OCI-M2 (cell line): ENCODE data around the gene TSR3.
"Not testable (repeated sequence)": the region's sequence is repeated elsewhere in the genome, so short reads cannot be mapped to it uniquely, and the experiment has no call there.

Experiments used
- DNase-seq: peaks from one replicate; lab custom pipeline; 2025; ENCODE audit not compliant: unreplicated experiment; lab: John Stamatoyannopoulos, UW

TSR3 gene

DNA sequence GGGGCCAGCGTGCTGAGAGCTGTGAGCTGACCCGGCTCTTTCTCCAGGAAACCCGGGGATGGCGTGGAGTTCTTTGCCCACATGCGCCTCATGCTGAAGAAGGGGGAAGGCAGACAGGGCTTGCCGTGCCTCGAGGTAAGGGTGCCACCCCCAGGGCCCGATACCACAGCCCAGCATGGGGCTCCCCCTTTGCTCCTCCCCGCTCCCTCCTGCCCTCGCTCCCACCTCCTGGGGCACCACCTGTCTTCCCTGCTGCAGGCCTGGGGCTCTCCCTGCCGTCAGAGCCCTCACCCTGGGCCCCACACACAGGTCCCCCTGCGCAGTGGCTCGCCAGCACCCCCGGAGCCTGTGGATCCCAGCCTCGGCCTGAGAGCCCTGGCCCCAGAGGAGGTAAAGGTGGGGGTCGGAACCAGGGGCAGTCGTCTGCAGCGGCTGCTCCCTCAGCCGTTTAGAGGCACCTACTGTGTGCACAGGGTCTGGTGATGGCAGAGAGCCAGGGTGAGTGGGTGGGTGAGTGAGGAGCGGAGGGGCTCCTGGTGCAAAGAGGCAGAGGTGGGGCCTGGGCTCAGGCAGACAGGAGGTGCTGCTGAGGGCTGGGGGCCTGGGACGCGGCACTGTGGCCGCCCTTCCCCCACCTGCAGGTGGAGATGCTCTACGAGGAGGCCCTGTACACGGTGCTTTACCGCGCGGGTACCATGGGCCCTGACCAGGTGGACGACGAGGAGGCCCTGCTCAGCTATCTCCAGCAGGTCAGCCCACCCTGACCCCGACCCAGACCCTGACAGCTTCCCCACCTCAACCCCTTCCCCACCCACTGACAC, 12.6 kb downstream of the TSR3 start:
- DNase-seq: no peak

DNA sequence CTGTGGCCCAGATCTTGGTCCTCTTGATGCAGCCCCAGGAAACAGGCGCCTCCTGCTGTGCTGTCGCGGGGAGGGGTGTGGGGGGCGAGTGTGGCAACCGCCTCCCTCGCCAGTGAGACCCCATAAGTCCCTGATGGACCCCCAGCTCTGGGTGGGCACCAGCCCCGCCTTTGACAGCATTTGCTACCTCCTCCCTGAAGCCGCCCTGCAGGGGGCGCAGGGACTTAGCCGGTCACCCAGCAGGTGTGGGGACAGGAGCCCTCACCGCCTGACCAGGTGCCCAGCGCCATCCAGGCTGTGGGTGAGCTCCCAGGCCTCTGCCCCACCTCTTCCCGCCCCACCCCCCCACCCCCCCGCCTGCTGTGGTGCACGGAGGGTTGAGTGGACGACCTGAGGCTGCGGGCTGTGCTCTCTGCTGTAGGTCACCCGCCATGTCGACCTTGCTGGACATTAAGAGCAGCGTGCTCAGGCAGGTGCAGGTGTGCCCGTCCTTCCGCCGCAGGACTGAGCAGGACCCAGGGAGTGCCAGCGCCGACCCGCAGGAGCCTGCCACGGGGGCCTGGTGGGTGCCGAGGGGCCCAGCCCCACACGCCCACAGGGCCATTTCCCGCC, 13.5 kb downstream of the TSR3 start:
- no peak for DNase-seq

DNA sequence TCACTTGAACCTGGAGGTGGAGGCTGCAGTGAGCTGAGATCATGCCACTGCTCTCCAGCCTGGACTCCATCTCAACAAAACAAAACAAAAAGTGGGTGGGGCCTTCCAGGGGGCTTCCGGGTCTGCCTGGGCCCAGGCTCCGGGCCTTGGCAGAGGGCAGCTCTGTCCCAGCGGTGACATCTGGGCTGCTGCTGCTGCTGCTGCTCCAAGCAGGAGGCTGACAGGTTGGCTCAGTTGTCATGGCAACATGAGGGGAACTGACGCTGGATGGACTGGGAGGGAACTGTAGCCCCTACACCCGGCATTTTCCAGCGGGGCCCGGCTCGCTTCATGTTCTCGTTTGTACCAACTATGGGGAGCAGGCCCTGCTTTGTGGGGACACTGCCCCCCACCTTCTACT, 14.2 kb downstream of the TSR3 start:
- DNase-seq: no peak

DNA sequence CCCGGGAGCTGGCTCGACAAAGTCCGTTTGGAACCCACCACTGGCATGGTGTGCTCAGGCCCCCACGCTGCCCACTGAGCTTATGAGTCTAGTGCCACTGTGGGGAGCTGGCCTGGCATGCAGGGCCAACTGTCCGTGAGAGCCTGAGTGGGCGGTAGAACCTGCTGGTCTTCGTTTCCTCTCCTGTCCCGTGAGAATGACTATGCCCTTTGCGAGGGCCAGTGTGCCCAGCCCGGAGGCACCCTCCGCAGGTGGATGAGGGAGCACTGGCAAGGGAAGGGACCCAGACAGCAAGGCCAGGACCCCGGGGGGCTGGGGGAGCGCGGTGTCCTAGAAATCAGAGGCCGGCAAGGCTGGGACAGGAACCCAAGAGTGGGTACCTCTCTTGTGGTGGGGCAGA, 15.1 kb downstream of the TSR3 start:
- DNase-seq: no peak

DNA sequence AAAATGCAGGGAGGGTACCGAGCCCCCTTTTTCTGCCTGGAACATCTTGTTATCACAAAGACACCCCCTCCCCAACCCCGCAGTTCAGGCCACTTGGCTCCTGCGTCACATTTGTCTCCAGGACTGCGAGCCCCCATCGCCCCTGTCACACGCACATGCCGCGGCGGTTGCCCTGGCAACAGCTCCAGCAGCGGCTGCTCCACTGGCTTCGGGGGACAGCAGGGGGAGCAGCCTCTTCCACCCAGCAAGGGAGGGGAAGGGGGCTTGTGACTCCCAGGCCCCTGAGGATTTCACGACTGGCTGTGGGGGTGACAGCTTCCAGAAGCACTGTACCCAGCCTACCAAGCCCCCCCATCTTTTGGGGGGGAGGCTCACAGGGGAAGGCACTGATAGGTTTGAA, 15.7 kb downstream of the TSR3 start:
- DNase-seq: no peak

DNA sequence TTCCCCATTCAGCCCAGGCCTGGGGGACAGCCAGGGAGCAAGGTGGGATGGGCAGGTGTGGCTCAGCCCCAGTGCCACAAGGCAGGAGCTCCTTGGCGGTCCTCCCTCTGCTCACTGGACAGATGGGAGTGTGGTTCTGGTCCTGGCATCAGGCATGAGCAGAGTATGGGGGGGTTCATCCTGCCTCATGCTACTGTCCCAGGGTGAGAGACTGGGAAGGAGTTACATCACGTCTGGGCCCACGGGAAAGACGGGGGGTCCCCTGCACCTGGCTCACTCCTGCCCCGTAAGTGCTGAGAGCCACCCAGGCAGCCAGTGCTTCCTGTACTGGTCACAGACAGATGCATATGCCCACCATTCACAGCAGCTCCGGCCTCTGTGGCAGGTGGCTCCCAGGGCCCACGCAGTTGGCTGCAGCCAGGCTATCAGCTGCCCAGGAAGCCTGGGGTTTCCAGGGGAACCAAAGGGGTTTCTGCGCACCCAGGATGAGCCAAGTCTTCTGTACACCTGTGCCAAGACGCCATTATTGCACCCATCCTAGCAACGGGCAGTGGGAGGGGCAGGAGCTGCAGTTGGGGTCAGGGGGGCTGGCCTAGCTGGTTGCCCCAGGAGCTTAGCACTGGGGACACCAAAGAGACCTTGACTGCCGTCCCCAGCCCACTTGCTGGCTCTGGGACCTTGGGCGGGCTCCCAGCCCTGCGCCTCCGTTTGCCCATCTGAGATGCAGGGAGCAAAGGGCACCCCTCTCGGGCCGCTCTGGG, 16.3 kb downstream of the TSR3 start:
- DNase-seq: no peak

DNA sequence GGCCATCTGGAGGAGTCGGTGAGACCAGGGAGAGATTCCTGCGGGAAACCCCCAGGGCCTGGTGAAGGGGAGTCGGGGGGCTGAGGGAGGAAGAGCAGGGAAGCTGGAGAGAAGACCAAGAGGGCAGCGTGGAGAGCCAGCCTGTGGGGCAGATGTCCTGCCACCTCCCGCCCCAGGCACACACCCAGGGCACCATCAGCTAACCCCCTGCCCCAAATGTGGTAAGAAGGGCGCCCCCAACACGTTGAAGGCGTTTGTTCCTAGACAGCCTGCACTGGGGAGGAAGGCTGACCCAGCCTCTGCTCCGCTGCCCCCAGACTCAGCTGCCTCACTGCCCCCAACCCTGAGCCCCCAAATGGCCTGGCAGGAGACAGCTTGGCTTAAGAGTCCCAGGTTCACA, 16.9 kb downstream of the TSR3 start:
- DNase-seq: no peak

DNA sequence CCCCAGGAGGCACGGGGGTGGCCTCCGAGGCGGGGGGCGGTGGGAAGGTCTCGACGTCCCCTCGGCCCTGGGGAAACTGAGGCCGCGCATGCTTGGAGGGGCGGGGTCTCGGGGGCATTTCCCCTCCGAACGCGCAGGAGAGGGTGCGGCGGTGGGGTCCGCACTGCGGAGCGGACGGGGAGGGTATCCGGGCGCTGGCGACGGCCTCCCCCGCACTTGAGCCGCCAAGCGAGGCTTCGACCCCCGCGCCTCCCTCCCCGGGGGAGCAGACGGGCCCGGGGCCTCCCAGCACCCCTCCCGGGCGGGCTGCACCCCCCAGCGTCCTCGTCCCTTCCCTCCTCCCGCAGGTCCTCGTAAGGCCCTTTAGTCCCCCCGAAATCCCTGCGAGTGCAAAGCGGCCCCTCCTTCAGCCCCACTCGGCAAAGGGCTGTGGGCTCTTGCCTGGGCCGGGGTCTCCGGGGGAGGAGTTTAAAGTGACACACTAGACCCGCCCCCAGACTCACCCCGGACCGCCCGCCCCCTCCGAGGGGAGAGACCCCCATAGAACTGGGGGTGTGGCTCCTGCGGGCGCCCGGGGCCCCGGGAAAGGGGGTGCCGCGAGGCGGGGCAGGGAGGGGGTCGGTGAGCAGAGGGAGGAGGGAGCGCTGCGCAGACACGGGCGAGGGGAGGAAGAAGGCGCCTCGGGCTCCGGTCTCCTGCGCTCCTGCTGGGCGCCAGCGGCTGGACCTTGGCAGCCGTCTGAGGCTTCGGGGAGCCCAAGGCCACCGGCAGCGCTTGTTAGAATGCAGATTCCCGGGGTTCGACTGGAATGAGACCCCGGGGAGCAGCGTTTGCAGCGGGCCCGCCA, 17.6 kb downstream of the TSR3 start:
- DNase-seq: no peak

DNA sequence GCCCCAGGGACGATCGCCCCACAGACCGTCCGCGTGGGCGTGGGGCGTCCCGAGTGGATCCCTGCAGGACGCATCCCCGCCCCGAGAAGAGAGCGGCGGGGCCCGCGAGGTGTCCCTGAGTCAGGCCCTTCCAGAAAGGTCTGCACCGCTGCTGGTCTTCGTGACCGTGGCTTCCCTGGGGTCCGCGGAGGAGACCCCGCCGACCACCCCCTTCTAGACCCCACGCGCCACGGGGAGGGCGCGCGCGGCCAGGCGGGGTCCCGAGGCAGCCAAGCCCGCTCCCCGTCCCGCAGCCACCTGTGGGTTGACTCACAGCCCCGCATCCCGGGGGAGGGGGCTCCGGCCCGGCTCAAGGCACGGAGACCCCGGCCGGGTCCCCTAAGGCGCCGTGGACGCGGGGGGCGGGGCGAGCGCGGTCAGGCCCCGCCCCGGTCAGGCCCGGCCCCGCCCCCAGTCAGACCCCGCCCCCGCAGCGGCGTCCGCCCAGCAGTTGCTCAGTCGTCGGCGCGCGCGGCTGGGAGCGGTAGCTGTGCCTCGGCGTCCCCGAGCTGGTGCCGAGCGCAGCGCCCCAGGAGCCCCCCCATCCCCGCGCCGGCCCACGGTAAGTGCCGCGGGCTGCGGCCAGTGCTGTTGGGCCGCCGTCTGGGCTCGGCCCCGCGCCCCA, 18.4 kb downstream of the TSR3 start, which contains the start of gene BAIAP3:
BAIAP3 (plus strand) TSS at position 497 of the 664 bp plus-strand sequence. CDS start 4,905 bp downstream, outside the sequence.
- DNase-seq: no peak

DNA sequence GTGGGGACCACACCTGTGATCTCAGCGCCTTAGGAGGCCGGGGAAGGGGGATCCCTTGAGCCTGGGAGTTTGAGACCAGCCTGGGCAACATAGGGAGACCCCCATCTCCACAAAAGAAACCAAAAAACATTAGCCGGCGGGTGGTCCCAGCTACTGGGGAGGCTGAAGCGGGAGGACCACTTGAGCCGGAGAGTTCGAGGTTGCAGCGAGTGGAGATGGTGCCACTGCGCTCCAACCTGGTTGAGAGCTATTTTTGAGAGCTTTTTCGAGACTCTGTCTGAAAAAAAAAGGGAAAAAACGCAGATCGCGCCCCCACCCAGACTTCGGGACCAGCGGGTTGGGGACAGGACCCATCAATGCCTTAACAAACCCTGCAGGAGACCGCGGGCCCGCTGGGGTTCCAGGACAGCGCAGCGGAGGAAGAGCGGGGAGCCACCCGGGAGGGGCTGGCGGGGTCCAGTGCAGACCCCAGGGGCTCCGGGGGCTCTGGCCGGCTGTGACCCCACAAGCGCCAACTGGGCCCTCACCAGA, 19.0 kb downstream of the TSR3 start:
- DNase-seq: no peak

DNA sequence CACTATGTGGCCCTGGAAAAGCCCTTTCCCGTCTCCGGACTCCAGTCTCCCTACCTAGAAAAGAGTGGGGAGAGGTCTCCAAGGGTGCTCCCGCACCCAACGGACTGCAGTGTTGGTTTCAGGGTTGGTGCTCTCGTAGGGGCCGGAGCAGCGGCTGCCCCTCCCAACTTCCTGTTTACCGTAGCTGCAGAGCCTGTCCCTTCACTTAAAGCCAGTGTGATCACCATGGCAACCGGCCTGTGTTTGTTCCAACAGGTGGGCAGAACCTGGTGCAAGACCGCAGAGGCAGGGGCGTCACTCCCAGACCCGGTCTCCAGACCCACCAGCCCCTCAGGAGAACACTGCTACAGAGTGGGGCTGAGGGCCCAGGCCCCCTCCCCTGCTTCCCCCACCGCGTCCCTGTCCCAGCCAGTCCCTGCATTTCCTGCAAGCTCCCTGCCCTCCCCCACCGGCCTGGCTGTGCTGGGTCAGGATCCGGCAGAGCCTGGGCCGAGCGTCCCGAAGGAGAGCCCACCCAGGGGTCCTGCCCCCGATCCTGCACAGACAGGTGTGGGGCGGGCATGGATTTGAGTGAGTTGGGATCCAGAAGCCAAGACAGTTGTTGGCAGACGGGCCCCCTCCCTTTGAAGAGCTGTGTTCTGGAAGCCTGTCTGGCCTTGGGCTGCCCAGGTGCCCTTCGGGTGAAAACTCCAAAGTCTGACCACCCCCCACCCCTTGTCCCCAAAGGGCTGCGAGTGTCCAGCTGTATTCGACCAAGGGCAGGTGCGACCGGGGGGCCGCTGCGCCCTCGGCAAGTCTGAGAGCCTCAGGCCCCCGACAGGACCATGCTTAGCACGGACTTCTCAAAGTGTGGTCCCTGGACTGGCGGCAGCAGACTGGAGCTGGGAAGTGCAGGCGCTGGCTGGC, 19.7 kb downstream of the TSR3 start:
- DNase-seq: peak; percentile 63

DNA sequence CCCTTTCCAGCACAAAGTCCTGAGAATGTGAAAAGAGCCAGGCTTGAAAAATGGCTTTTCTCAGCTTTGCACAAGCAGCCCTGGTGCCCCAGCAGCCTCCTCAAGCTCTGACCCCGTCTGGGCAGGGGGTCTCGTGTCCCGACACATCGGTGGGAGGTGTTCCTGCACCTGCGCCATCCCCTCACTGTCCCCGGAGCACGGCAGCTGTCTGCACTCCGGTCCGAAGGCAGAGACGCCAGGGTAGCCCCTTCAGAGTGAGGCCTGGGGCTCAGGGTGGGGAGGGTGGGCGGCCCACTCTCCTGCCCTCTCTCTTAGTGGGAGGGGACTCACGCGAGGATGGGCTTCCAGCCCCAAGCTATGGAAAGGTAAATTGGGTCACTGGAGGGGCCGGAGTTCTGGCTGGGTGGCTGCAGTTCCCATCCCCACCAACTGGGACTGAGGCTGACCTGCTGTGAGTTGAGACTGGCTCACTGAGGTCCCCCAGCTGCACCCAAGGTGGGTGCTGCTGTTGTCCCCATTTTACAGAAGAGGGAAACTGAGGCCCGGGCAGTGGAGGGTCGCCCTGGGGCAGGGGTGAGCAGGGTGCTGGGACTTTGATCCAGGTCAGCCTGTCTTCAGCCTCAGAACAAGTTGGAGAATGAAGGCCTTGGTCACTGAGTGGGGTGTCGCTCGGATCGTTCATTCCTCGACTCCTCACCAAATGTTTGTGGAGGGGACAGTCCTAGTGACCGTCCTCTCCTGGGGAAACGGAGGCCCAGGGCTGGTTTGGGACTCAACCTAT, 20.6 kb downstream of the TSR3 start:
- no peak for DNase-seq

DNA sequence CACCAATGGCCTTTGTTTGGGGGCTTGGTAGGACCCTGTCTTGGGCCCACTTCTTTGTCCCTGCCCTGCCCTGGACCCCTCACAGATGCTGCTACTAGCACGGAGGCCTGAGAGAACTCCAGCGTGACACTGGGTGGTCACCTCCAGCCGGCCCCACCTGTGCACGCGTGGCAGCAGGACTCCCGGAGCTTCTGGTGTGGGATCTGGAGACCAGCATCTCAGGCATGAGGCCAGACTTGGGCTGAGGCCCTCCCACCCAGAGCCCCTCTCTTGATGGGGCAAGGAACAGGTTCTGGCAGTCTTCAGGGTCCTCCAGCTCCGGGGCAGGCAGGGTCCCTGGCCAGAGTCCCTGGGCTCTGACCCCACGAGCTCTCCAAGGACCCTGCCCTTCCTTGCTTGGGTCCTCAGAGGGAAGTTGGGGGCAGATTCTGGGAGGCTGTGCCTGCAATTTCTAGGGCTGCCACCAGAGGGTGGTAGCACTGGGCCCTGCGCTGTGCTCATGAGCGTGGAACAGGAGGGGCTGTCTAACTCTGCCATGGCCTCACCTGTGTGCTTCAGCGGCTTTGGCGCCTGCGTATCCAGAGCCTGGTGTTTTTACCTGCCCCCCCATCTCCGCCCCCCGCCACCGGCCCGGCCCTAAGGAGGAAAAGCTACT, 21.3 kb downstream of the TSR3 start:
- DNase-seq: no peak

DNA sequence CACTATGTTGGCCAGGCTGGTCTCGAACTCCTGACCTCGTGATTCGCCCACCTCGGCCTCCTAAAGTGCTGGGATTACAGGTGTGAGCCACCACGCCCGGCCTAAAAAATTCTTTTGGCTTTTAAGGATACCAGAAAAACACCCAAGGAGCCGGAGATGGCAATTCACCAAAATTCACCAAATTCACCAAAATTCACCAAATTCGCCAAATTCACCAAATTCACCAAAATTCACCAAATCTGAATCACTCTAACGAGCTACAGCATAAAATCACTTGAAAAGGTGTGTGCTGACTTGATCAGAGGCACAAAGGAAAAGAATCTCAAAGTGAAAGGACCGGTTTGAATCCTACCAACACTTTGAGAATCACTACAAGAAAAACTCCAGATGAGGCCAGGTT, 22.7 kb downstream of the TSR3 start:
- not testable (repeated sequence) for DNase-seq

DNA sequence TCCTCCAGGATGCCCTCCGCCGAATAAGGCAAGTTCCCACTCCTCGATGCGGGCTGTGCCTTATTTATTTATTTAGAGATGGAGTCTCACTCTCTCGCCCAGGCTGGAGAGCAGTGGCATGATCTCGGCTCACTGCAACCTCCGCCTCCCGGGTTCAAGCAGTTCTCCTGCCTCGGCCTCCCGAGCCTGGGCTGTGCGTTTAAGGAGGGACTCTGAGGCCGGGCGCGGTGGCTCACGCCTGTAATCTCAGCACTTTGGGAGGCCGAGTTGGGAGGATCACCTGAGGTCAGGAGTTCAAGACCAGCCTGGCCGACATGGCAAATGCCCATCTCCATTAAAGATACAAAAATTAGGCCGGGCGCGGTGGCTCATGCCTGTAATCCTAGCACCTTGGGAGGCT, 23.5 kb downstream of the TSR3 start:
- not testable (repeated sequence) for DNase-seq

DNA sequence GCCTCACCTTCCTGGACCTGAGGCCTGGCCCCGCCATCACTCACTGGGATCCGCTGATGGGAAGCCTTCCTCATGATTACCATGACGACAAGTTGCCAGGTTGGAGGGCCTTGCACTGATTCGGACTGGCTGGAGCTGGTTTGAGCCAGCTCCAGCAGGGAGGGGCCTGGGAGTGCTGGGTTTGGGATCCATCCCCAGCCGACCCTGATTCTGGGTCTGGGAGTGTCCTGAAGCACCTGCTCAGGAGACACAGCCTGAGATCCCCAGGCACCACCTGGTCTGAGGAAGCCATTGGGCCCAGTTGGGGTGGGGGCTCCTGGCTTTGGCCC, 24.1 kb downstream of the TSR3 start:
- DNase-seq: no peak

DNA sequence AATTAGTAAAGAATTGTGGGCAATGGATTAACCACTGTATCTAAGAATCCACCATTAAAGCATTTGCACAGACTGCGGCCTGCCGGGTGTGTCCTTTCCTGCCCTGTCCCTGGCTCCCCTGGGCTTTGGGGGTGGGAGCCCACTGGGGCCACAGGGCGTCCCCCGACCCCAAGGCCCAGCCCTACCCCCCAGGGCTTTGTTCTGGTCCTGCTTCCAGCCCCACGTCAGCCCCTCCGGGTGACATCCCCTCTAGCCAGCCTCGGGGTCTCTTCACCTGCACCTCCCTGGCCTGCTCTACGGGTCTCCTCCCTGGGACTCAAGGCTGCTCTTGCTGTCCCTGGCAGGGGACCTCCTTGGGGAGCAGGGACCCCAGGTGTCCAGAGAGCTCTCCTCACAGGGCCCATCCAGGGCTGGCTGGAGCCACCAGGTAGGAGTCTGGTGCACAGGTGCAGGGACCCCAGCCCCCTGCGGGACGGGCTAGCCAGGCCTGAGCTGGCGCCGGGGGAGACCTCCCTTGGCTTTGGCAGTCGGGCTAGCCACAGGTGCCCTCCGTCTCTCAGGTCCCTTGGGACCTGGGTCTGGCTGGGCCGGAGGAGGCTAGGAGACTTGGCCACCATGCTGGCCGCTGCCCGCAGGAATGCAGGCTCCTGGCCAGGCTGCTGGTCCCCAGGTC, 24.6 kb downstream of the TSR3 start:
- no peak for DNase-seq

DNA sequence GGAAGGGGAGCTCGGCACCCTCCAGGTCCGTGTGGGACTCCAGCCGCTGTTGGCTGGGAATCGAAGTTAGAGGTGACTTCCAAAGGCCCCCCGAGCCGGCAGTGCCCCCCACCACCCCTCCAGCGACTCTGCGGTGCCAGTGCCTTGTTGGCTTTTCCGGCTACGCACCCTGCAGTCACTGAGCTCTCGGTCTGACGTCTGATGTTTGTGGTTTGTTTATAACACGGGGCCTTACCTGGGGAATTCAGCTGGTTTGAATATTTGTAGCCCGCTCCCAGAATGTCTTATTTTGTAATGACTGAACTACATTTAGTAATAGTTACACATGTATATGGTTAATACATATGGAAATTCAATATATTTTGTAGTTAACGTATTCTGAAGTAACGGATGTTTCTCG, 25.3 kb downstream of the TSR3 start:
- no peak for DNase-seq
